HG02763 (cell line): ENCODE results near the gene KRT8.
"Not testable (repeated sequence)": the region's sequence is repeated elsewhere in the genome, so short reads cannot be mapped to it uniquely, and the experiment has no call there.

Experiments used
- ATAC-seq: cut with Tn5 transposase; IDR thresholded peaks from one replicate; pipeline ENCODE4 v1.9.1; 2021; ENCODE audit warnings: mild to moderate bottlenecking, moderate library complexity; ENCODE audit not compliant: unreplicated experiment

Gene KRT8

GRCh38 chr12:52874573-52875435 lies 30.1 kb downstream of the KRT8 start:
- no peak for ATAC-seq

GRCh38 chr12:52873832-52874572 lies 30.9 kb downstream of the KRT8 start:
- no peak for ATAC-seq

- no peak for ATAC-seq
These were observed 31.4 kb downstream of the KRT8 start for GRCh38 chr12:52873513-52873831.

- no peak for ATAC-seq
These were observed 32.1 kb downstream of the KRT8 start for GRCh38 chr12:52872644-52873389.

- ATAC-seq, result no peak
These were observed 33.4 kb downstream of the KRT8 start for GRCh38 chr12:52871291-52872039.

GRCh38 chr12:52870361-52871290 lies 34.2 kb downstream of the KRT8 start:
- no peak for ATAC-seq

- ATAC-seq, result no peak
These were observed 37.2 kb downstream of the KRT8 start for GRCh38 chr12:52867642-52868041.

GRCh38 chr12:52867152-52867551 lies 37.7 kb downstream of the KRT8 start:
- ATAC-seq, result no peak

GRCh38 chr12:52865090-52865944 lies 39.6 kb downstream of the KRT8 start:
- no peak for ATAC-seq

- ATAC-seq, result no peak
These were observed 42.9 kb downstream of the KRT8 start for GRCh38 chr12:52862023-52862422.

- ATAC-seq, result no peak
These were observed 43.4 kb downstream of the KRT8 start for GRCh38 chr12:52861511-52861910.

GRCh38 chr12:52860102-52860823 lies 44.6 kb downstream of the KRT8 start:
- ATAC-seq, result no peak

GRCh38 chr12:52857500-52857899 lies 47.4 kb downstream of the KRT8 start:
- no peak for ATAC-seq

GRCh38 chr12:52856787-52857186 lies 48.1 kb downstream of the KRT8 start:
- ATAC-seq, result no peak

GRCh38 chr12:52856077-52856476 lies 48.8 kb downstream of the KRT8 start:
- not testable (repeated sequence) for ATAC-seq

GRCh38 chr12:52851787-52852186 lies 53.1 kb downstream of the KRT8 start:
- no peak for ATAC-seq

- no peak for ATAC-seq
These were observed 54.2 kb downstream of the KRT8 start for GRCh38 chr12:52850681-52851080.

GRCh38 chr12:52849511-52849910 lies 55.4 kb downstream of the KRT8 start:
- no peak for ATAC-seq
